K562 (cell line): ENCODE data around the gene CCND3. TPM values are rescaled to one million over a fixed set of nuclear protein-coding genes. Genes with fewer than 3 reads are reported as not detected.

Experiments used
- ID3 ChIP-seq, 2 experiments: fragments of 250-450 bp in 1 of 2; fragments of 450-650 bp in 1 of 2; sonication (Bioruptor Pico) in 1 of 2; IDR thresholded peaks; 2 replicates each; pipeline versions ENCODE4 v1.6.1 to v1.8.0; 2016 to 2021; ENCODE audit warnings: mild to moderate bottlenecking in 2 of 2, moderate library complexity in 2 of 2, missing compliant biosample characterization in 1 of 2, missing genetic modification characterization in 1 of 2
- MNT ChIP-seq, 2 experiments: fragments of 450-650 bp; conservative IDR thresholded peaks; 2 replicates each; pipeline ENCODE4 v1.6.1; 2017; ENCODE audit warnings: mild to moderate bottlenecking in 2 of 2, moderate library complexity in 2 of 2
- MTA3 ChIP-seq: fragments of 450-650 bp; formaldehyde crosslinking; IDR thresholded peaks from 2 replicates; pipeline ENCODE4 v1.6.1; 2017; ENCODE audit warnings: mild to moderate bottlenecking, borderline replicate concordance
- NRF1 ChIP-seq, 2 experiments: fragments of 450-650 bp; IDR thresholded peaks in 1 of 2; conservative IDR thresholded peaks in 1 of 2; 2 replicates each; pipeline ENCODE4 v1.6.1; 2014; ENCODE audit warnings: mild to moderate bottlenecking in 2 of 2
- SIN3B ChIP-seq: fragments of 450-650 bp; IDR thresholded peaks from 2 replicates; pipeline ENCODE4 v1.6.1; 2017; ENCODE audit warnings: low read depth, mild to moderate bottlenecking, moderate library complexity
- THAP12 ChIP-seq: fragments of 250-450 bp; sonication (Bioruptor Pico); IDR thresholded peaks from 2 replicates; pipeline ENCODE4 v1.9.0; 2021; ENCODE audit warnings: mild to moderate bottlenecking, inconsistent platforms
- polyA plus RNA-seq, 8 experiments: library from polyadenylated mRNA; depleted of rRNA in 4 of 8; stranded (reverse) in 5 of 8; unstranded in 3 of 8; fragments of >200 nt; fragmentation: Nextera tagmentation in 2 of 8; fragmentation: Illumina TruSeq in 1 of 8; extraction: Ambion mirVana in 2 of 8; extraction: Trizol in 1 of 8; gene quantifications; 2 replicates each; pipeline versions ENCODE4 v1.2.1 to v1.2.3, GENCODE V29; 2011 to 2014; ENCODE audit warnings: inconsistent platforms in 1 of 8, missing spikeins in 1 of 8
- total RNA-seq, 7 experiments: library from RNA; depleted of rRNA in 6 of 7; stranded (reverse); fragments of >200 nt in 6 of 7; fragmentation: Illumina TruSeq in 2 of 7; extraction: Trizol in 2 of 7; gene quantifications; 2 replicates each; pipeline versions ENCODE4 v1.2.1 to v1.2.3, GENCODE V29; 2011 to 2021; ENCODE audit warnings: low replicate concordance in 1 of 7
- TF ChIP-seq, protein P1 (sequence below): sonication (generic); formaldehyde crosslinking; IDR thresholded peaks from 2 replicates; pipeline ENCODE4 v1.4.0; 2020; ENCODE audit warnings: mild to moderate bottlenecking, missing genetic modification reagents
- TF ChIP-seq, protein P2 (sequence below): fragments of 450-650 bp; IDR thresholded peaks from one replicate; pipeline ENCODE4 v1.6.1; 2018; ENCODE audit warnings: mild to moderate bottlenecking, moderate library complexity; ENCODE audit not compliant: partially characterized antibody
- TF ChIP-seq, protein P3 (sequence below): sonication (generic); formaldehyde crosslinking; IDR thresholded peaks from 2 replicates; pipeline ENCODE4 v1.8.1; 2023; ENCODE audit warnings: mild to moderate bottlenecking, missing genetic modification reagents

The CCND3 gene
- total and polyA plus RNA-seq, 9 of the 15 experiments (the other 6 are each of a cell fraction or from before 2014, with no cell fraction given): 21.5 to 204 (median 97.4) TPM

GRCh38 chr6:41941280-41942066 lies at the start of gene CCND3 (continued):
- no peak for TF ChIP-seq ID3 (CRISPR knock-in tag; IDR thresholded peaks at IDR 0.05)
- TF ChIP-seq ID3 (tag; IDR thresholded peaks at IDR 0.05): peak; percentile 67; the same call in 1 of the 2 replicates
- TF ChIP-seq, protein P1, sequence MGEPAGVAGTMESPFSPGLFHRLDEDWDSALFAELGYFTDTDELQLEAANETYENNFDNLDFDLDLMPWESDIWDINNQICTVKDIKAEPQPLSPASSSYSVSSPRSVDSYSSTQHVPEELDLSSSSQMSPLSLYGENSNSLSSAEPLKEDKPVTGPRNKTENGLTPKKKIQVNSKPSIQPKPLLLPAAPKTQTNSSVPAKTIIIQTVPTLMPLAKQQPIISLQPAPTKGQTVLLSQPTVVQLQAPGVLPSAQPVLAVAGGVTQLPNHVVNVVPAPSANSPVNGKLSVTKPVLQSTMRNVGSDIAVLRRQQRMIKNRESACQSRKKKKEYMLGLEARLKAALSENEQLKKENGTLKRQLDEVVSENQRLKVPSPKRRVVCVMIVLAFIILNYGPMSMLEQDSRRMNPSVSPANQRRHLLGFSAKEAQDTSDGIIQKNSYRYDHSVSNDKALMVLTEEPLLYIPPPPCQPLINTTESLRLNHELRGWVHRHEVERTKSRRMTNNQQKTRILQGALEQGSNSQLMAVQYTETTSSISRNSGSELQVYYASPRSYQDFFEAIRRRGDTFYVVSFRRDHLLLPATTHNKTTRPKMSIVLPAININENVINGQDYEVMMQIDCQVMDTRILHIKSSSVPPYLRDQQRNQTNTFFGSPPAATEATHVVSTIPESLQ (CRISPR knock-in tag): peak; percentile 75; the same call in 1 of the 2 replicates
- peak; percentile 79 to 85; a peak in 3 of 4 replicates for TF ChIP-seq NRF1 (conservative IDR thresholded peaks at IDR 0.05 in 1 of 2, IDR thresholded peaks at IDR 0.05 in 1 of 2)
- TF ChIP-seq, protein P2, sequence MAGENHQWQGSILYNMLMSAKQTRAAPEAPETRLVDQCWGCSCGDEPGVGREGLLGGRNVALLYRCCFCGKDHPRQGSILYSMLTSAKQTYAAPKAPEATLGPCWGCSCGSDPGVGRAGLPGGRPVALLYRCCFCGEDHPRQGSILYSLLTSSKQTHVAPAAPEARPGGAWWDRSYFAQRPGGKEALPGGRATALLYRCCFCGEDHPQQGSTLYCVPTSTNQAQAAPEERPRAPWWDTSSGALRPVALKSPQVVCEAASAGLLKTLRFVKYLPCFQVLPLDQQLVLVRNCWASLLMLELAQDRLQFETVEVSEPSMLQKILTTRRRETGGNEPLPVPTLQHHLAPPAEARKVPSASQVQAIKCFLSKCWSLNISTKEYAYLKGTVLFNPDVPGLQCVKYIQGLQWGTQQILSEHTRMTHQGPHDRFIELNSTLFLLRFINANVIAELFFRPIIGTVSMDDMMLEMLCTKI: no peak
- TF ChIP-seq, protein P3, sequence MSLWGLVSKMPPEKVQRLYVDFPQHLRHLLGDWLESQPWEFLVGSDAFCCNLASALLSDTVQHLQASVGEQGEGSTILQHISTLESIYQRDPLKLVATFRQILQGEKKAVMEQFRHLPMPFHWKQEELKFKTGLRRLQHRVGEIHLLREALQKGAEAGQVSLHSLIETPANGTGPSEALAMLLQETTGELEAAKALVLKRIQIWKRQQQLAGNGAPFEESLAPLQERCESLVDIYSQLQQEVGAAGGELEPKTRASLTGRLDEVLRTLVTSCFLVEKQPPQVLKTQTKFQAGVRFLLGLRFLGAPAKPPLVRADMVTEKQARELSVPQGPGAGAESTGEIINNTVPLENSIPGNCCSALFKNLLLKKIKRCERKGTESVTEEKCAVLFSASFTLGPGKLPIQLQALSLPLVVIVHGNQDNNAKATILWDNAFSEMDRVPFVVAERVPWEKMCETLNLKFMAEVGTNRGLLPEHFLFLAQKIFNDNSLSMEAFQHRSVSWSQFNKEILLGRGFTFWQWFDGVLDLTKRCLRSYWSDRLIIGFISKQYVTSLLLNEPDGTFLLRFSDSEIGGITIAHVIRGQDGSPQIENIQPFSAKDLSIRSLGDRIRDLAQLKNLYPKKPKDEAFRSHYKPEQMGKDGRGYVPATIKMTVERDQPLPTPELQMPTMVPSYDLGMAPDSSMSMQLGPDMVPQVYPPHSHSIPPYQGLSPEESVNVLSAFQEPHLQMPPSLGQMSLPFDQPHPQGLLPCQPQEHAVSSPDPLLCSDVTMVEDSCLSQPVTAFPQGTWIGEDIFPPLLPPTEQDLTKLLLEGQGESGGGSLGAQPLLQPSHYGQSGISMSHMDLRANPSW (CRISPR knock-in tag): peak; percentile 30; the same call in 1 of the 2 replicates
- TF ChIP-seq MNT (conservative IDR thresholded peaks at IDR 0.05): peak; percentile 54 to 67; a peak in 3 of 4 replicates
- TF ChIP-seq SIN3B: peak; percentile 80
- no peak; the same call in 1 of the 2 replicates for TF ChIP-seq MTA3
- TF ChIP-seq THAP12 (CRISPR knock-in tag): peak; percentile 83; the same call in 1 of the 2 replicates
